Activated T-helper 9 cell treated with anti-CD3 and anti-CD28 coated beads, Interleukin-2, amount 50 U/mL, for 16 hours (primary cell): ENCODE data around the gene MEG3.

Source experiments
- DNase-seq: peaks from one replicate; pipeline ENCODE4 v3.0.0-alpha.2; 2020; ENCODE audit warnings: low read depth

The MEG3 gene

DNA sequence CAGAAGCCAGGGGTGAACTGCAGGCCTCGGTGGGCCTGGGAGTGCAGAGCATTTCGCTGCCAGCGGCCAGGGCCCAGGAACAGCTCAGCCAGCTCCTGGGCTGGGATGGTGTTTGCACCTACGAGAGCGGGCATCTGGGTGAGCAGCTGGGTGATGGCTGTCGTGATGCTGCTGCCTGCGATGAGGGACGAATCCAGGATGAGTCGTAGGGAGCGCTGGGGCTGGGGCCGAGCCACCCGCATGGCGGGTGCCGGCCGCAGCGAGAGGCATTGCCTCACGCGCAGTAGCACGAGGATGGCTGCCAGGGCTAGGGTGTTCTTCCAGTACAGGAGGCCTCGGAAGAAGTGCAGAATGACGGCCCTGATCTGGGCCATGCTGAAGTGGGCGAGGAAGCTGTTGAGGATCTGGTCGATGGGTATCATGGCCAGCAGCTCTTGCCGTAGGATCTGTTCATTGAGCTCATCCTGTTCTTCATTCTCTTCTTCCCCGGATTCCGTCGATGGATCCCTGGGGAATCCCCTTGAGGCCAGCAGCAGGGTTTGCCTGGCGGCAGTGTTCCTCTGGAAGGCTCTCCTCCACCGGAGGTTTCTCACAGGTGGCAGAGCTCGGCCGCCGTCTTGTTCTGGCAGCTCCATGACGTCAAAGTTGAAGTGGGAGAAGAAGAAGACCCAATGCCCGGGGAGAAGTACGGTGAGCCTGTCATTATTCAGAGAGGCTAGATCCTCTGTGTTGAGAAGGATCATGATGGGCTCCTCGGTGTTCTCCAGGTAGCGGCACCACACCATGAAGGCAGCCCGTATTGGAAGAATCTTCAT, 55.5 kb downstream of the MEG3 start:
- no peak for DNase-seq

GRCh38 chr14:100882026-100882967, 56.4 kb downstream of the MEG3 start:
- DNase-seq = no peak

DNA sequence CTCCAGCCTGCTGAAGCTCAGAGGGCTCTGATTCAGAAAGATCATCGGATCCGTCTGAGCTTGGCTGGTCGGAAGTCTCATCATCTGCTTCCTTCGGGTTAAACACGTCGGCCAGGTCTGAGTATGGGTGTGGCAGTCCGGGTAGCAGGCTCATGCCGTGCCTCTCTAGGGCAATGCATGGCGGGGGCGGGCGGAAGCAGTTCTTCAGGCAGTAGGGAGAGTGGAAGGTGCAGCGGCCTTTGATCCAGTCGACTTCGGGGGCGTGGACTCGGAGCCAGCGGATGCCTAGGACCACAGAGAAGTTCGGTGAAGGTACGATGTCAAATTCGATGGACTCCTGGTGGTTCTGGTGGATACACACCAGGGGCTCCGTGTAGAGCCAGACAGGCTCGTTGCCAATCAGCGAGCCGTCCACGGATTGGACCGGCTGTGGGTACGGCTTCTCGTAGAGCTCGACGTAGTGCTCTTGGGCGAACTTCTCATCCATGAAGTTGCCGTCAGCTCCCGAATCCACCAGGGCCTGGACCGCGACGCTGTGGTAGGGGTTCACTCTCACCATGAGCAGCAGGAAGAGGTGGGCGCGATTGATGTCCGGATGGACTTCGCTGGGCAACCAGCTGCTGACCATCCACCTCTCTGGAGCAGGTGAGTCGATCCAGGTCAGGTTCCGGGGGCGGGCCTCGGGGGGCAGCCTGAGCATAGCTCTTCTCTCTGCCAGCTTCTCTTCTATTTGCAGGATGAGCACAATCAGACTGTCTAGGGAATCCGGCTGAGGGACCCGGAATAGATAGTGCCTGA, 57.3 kb downstream of the MEG3 start:
- no peak for DNase-seq

- no peak for DNase-seq
Measured at GRCh38 chr14:100883789-100884101, 57.8 kb downstream of the MEG3 start.

GRCh38 chr14:100884456-100884855, 58.5 kb downstream of the MEG3 start:
- DNase-seq = no peak

DNA sequence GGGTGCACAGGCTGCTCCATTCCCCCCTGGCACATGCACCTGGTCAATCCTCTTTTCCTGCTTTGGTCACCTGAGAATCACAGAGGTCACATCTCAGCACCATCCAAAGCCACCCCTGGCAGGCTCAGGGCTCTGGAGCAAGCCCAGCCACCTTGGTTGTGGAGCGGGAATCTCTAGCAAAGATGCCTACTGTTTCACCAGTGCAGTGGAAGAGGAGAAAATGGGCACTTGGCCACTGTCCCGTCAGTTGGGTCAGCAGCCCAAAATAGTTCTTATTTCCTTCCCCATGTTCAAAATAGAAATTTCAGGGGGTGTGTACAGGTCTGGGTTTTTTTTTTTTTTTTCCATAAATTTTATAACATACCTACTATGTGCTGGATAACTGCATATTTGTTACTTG, 59.3 kb downstream of the MEG3 start:
- DNase-seq = no peak

- DNase-seq = no peak
Measured at GRCh38 chr14:100885617-100886016, 59.7 kb downstream of the MEG3 start.

- no peak for DNase-seq
Measured at GRCh38 chr14:100887728-100888335, 61.9 kb downstream of the MEG3 start.

DNA sequence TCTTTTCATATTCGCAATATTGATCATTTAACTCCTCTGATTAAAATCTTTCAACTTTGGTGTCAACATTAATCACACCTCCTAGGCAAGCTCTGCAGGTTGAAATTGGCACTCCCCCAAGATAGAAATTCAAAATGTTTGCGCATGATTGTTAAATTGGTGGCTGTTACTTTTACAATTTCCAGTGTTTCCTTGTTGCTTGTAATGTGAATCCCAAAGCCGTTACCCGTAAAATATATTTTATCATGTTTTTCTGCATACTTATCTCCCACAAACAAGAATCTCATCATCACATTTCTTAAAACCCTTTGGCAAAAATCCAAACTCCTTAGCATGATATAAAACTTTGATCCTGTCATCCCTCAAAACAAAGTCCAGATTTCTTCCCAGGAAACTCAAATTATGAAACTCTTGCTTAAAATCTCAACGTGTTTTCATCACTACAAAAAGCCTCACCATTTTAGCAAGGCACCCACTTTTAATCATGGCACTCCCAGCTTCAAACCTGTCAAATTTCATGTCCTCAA, 62.9 kb downstream of the MEG3 start:
- no peak for DNase-seq

- DNase-seq = no peak
Measured at GRCh38 chr14:100889641-100890040, 63.7 kb downstream of the MEG3 start.

- no peak for DNase-seq
Measured at GRCh38 chr14:100890061-100890850, 64.3 kb downstream of the MEG3 start.

DNA sequence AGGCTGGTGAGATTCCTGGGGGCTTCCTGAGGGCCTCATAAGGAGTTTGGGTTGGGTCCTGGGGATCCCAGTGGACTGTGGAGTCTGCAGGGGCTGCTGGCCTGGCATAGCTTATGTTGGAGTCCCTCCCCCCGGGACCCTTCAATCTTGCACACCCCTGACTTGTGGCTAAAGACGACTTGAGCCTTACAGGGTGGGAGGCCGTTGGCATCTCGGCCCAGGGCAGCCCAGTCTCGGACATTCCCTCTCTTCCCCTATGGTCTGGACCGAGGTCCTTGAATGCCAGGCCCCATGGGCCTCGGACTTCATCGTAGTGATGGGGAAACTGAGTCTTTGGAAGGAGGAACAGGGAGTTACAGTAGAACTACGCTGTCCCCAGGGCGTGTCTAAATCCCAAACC, 65.1 kb downstream of the MEG3 start:
- no peak for DNase-seq

DNA sequence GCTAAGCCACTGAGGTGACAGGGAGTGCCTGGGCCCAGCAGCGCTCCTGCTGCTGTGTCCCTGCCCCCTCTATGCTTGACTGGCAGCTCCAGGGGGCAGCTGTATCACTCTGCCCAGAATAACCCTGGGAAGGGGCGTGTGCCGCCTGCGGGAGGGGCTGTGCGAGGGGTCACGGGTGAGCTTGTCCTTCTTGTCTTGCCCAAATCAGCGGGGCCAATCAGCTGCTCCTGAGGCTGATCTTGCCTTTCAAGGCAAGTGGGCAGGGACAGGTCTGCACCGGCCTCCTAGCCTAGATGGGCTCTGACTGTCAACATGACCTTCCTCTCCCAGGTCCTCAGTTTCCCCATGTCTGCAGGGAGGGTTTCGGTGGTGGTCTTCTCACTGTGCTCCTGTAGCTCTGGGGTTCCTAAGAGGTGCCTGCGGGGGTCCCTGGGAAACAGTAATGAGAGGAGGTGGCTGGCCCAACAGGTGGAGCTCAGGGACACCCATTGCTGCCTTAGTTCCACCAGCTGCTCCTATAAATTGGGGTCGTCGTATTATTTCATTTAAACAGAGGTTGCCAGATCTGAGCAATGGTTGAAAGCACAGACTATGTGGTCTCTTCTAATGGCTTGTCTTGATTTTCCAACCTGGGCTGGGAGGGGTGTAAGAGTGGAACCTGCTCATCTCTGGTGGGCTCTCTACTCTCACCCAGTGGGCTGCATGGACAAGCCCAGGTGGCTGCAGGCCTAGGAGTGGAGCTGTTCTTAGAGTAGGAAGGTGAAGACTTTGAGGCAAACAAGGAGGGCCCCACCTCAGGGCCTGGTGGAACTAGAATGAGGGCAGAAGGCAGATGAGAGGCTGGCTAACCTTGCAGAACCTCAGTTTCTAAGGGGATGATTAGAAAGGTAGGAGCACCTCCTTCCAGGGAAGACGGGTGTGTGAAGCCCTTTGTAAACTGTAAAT, 65.9 kb downstream of the MEG3 start:
- DNase-seq = no peak

DNA sequence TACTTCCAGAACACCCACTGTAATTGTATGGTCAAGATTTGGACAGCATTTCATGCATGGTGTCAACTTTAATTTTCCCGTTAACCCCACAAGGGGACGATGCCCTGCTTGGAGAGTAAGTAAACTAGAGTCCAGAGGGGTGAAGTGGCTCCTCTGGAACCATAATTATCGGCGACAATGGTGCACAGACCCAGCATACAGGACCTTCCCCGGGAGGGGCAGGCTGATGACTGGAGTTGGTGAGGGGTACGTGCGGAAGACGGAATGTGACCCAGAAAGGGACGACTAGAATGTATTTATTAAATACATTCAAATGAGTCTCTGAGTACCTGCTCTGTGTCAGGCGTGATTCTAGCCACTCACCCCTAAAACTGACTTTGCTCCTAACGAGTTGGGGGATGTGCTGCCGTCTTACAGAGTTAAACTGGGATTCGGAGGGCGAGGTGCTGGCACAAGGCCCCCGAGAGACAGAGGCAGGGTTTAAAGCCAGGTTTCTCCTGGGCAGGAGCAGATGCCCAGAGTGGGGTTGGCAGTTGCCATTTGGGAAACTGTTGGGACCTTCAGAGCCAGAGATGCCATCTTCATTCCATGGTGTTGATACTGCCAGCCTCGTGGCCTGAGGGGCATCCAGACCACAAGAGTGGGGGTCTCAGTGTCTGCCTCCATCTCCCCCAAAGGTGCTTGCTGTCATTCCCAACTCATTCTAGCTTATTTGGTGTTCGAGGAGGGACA, 66.7 kb downstream of the MEG3 start:
- no peak for DNase-seq

- no peak for DNase-seq
Measured at GRCh38 chr14:100893228-100893601, 67.3 kb downstream of the MEG3 start.

DNA sequence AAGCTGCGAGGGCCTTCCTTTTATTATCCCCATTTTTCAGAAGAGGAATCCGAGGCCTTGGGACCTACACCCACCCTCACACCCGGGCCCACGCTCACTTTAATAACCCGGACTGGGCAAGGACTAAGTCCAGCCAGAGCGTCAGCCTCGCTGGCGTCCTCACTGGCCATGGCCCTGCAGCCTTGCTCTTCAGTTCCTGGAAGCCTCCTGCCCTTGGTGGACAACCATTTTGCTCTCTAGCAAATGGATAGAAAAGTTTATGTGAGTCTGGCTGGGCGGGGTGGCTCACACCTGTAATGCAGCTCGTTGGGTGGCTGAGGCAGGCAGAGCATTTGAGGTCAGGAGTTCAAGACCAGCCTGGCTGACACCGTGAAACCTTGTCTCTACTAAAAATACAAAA, 67.8 kb downstream of the MEG3 start:
- no peak for DNase-seq

- DNase-seq = no peak
Measured at GRCh38 chr14:100894416-100894815, 68.5 kb downstream of the MEG3 start.

DNA sequence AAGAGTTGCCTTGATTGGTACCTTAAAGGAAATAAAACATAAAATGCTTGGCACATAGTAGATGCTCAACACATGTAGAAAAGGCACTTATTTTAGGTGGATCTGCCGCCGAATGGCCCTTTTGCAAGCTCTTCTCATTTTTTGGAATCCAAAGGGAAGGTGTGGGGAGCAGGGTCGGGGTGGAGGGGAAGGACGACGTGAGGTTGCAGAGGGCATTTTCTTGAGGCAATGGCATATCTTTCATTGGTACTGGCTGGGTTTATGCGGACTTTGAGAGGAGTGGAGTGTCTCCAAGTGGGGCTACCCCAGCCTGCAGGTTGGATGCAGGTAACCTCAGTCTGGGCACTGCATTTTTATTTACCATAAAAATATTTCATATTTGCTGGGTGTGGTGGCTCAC, 69.5 kb downstream of the MEG3 start:
- DNase-seq = no peak

- no peak for DNase-seq
Measured at GRCh38 chr14:100896369-100897060, 70.6 kb downstream of the MEG3 start.
